IMR-90 (cell line): Measurements from ENCODE around the gene SMOC1. TPM values are rescaled to one million over a fixed set of nuclear protein-coding genes. Genes with fewer than 3 reads are reported as not detected.

Experiments
- ATAC-seq: fragments of 200-7000 bp; cut with Tn5 transposase; 2 replicates; pipeline ENCODE4 v1.9.1; 2020; ENCODE audit warnings: low read depth, mild to moderate bottlenecking, moderate library complexity
- BruUV-seq: library from RNA; stranded (reverse); fragments of 400-500 nt; replicated peaks from 2 replicates; lab custom pipeline; 2021; lab: Mats Ljungman, UMichigan
- CTCF ChIA-PET: fragments of 300-600 bp; formaldehyde crosslinking; extraction: SDS; loops from one replicate; lab custom pipeline; 2021; ENCODE audit warnings: antibody characterized with exemption; lab: Yijun Ruan, JAX
- POLR2A ChIA-PET: fragments of 300-600 bp; sonication (Branson Sonifier 250); formaldehyde crosslinking; loops from one replicate; lab custom pipeline; 2022; ENCODE audit warnings: antibody characterized with exemption; ENCODE audit not compliant: unreplicated experiment; lab: Charles Lee
- DNase-seq: peaks from one replicate; pipeline ENCODE4 v3.0.0; 2013
- H2AFZ ChIP-seq: replicated peaks from 2 replicates; pipeline ENCODE3; 2013; ENCODE audit warnings: low read length, mild to moderate bottlenecking; ENCODE audit not compliant: poor library complexity
- H2AK5ac ChIP-seq: 2 replicates; pipeline ENCODE4 v1.6.1; 2013; ENCODE audit warnings: low read depth, low read length, inconsistent platforms
- H2AK9ac ChIP-seq: replicated peaks from 2 replicates; pipeline ENCODE3; 2013; ENCODE audit warnings: mild to moderate bottlenecking, low read depth, low read length, moderate library complexity; ENCODE audit not compliant: poor library complexity
- H2BK120ac ChIP-seq: 2 replicates; pipeline ENCODE4 v1.6.1; 2013; ENCODE audit warnings: low read depth, low read length, inconsistent platforms
- H2BK15ac ChIP-seq: 3 replicates; pipeline ENCODE4 v1.6.1; 2013; ENCODE audit warnings: low read depth, low read length, inconsistent platforms
- H2BK20ac ChIP-seq: 2 replicates; pipeline ENCODE4 v1.6.1; 2013; ENCODE audit warnings: low read depth, mild to moderate bottlenecking, inconsistent platforms, low read length, moderate library complexity
- H2BK5ac ChIP-seq: 2 replicates; pipeline ENCODE4 v1.6.1; 2013; ENCODE audit warnings: mild to moderate bottlenecking, low read depth, low read length, inconsistent platforms; ENCODE audit not compliant: poor library complexity, severe bottlenecking
- H3K14ac ChIP-seq: replicated peaks from 2 replicates; pipeline ENCODE4 v1.6.1; 2013; ENCODE audit warnings: low read depth, low read length, inconsistent platforms
- H3K18ac ChIP-seq: 2 replicates; pipeline ENCODE4 v1.6.1; 2013; ENCODE audit warnings: low read depth, low read length, control low read depth
- H3K23ac ChIP-seq: 2 replicates; pipeline ENCODE4 v1.6.1; 2013; ENCODE audit warnings: low read depth, low read length, inconsistent platforms
- H3K27ac ChIP-seq: 2 replicates; pipeline ENCODE4 v1.5.1; 2013; ENCODE audit warnings: mild to moderate bottlenecking, control low read depth, low read length; ENCODE audit not compliant: insufficient read depth
- H3K27me3 ChIP-seq: 2 replicates; pipeline ENCODE4 v1.6.1; 2013; ENCODE audit warnings: low read length; ENCODE audit not compliant: control insufficient read depth, insufficient read depth
- H3K36me3 ChIP-seq: 2 replicates; pipeline ENCODE4 v1.6.1; 2013; ENCODE audit warnings: low read length, mixed read lengths; ENCODE audit not compliant: control insufficient read depth, insufficient read depth
- H3K4ac ChIP-seq: 2 replicates; pipeline ENCODE4 v1.6.1; 2013; ENCODE audit warnings: low read depth, low read length, inconsistent platforms
- H3K4me1 ChIP-seq: 2 replicates; pipeline ENCODE4 v1.6.1; 2013; ENCODE audit warnings: low read length, mixed read lengths; ENCODE audit not compliant: control insufficient read depth, insufficient read depth
- H3K4me2 ChIP-seq: 2 replicates; pipeline ENCODE4 v1.6.1; 2013; ENCODE audit warnings: low read depth, mild to moderate bottlenecking, control low read depth, low read length, moderate library complexity
- H3K4me3 ChIP-seq: 2 replicates; pipeline ENCODE4 v1.5.1; 2013; ENCODE audit warnings: low read depth, mild to moderate bottlenecking, control low read depth, low read length, moderate library complexity; ENCODE audit not compliant: insufficient read depth
- H3K56ac ChIP-seq: 2 replicates; pipeline ENCODE4 v1.6.1; 2013; ENCODE audit warnings: low read length, inconsistent platforms; ENCODE audit not compliant: insufficient read depth; ENCODE audit errors: extremely low read depth
- H3K79me1 ChIP-seq, 2 experiments: 2 replicates each; pipeline ENCODE4 v1.6.1; 2013; ENCODE audit warnings: low read length in 2 of 2, inconsistent platforms in 1 of 2, low read depth in 1 of 2
- H3K9ac ChIP-seq: 2 replicates; pipeline ENCODE4 v1.6.1; 2013; ENCODE audit warnings: low read depth, low read length, control low read depth
- H3K9me1 ChIP-seq: 2 replicates; pipeline ENCODE4 v1.6.1; 2013; ENCODE audit warnings: low read length, inconsistent platforms; ENCODE audit not compliant: insufficient read depth
- H3K9me3 ChIP-seq: 2 replicates; pipeline ENCODE4 v1.6.1; 2013; ENCODE audit warnings: low read length; ENCODE audit not compliant: control insufficient read depth, insufficient read depth
- H4K20me1 ChIP-seq: 2 replicates; pipeline ENCODE4 v1.6.1; 2013; ENCODE audit warnings: low read length, inconsistent platforms; ENCODE audit not compliant: insufficient read depth
- H4K5ac ChIP-seq: 2 replicates; pipeline ENCODE4 v1.6.1; 2013; ENCODE audit warnings: mild to moderate bottlenecking, low read depth, low read length, control low read depth
- H4K8ac ChIP-seq, 2 experiments: 2 replicates each; pipeline ENCODE4 v1.6.1; 2013; ENCODE audit warnings: low read depth in 2 of 2, low read length in 2 of 2, control low read depth in 1 of 2, inconsistent platforms in 1 of 2
- H4K91ac ChIP-seq: 2 replicates; pipeline ENCODE4 v1.6.1; 2013; ENCODE audit warnings: low read depth, low read length, inconsistent platforms; ENCODE audit not compliant: insufficient read depth
- BHLHE40 ChIP-seq: fragments of 150-350 bp; IDR thresholded peaks from 2 replicates; pipeline ENCODE4 v1.6.1; 2016; ENCODE audit warnings: mild to moderate bottlenecking, low read depth, low read length
- CHD1 ChIP-seq: IDR thresholded peaks from 2 replicates; pipeline ENCODE4 v1.6.1; 2012; ENCODE audit warnings: low read depth, low read length, improper control_type of control experiment
- FOS ChIP-seq: fragments of 150-350 bp; IDR thresholded peaks from 2 replicates; pipeline ENCODE4 v1.6.1; 2016; ENCODE audit warnings: low read depth, low read length
- MAFK ChIP-seq: IDR thresholded peaks from 2 replicates; pipeline ENCODE4 v1.6.1; 2012; ENCODE audit warnings: low read depth, low read length, improper control_type of control experiment
- MAZ ChIP-seq: IDR thresholded peaks from 2 replicates; pipeline ENCODE4 v1.6.1; 2012; ENCODE audit warnings: low read depth, mild to moderate bottlenecking, low read length, improper control_type of control experiment, moderate library complexity, borderline replicate concordance
- MXI1 ChIP-seq: IDR thresholded peaks from 2 replicates; pipeline ENCODE4 v1.6.1; 2012; ENCODE audit warnings: low read depth, mild to moderate bottlenecking, low read length, moderate library complexity, borderline replicate concordance
- NFE2L2 ChIP-seq: fragments of 150-350 bp; IDR thresholded peaks from 2 replicates; pipeline ENCODE4 v1.6.1; 2016; ENCODE audit warnings: low read depth, mild to moderate bottlenecking, low read length
- POLR2A ChIP-seq: IDR thresholded peaks from 2 replicates; pipeline ENCODE4 v1.6.1; 2012; ENCODE audit warnings: mild to moderate bottlenecking, low read depth, low read length
- RCOR1 ChIP-seq: IDR thresholded peaks from 2 replicates; pipeline ENCODE4 v1.6.1; 2012; ENCODE audit warnings: mild to moderate bottlenecking, low read length, improper control_type of control experiment; ENCODE audit not compliant: insufficient replicate concordance
- RFX5 ChIP-seq: IDR thresholded peaks from 2 replicates; pipeline ENCODE4 v1.8.0; 2012; ENCODE audit warnings: low read depth, mild to moderate bottlenecking, low read length, moderate library complexity
- WGBS, 2 experiments: methylation state at CpG; one replicate each; pipeline versions ENCODE4 v1.1.5 to v1.1.7; 2013; ENCODE audit warnings: missing lambda C conversion rate in 2 of 2; ENCODE audit not compliant: insufficient read length in 1 of 2; ENCODE audit errors: extremely low coverage in 2 of 2; 5-methylcytosine and 5-hydroxymethylcytosine counted together
- dilution Hi-C: fragments of 300-500 bp; cut with HindIII; formaldehyde crosslinking; loops from one replicate; pipeline ENCODE4 v1.14.3; 2018; ENCODE audit warnings: low sequenced_read_pairs; ENCODE audit not compliant: unreplicated experiment
- in situ Hi-C: fragments of 300-500 bp; cut with MboI; formaldehyde crosslinking; loops from 3 replicates; pipeline ENCODE4 v1.14.3; 2019; ENCODE audit warnings: low sequenced_read_pairs, inconsistent platforms, mixed read lengths
- intact Hi-C: fragments of 100-400 bp; cut with micrococcal nuclease; formaldehyde crosslinking; loops from 2 replicates; pipeline ENCODE4 v1.10.0; 2022
- polyA plus RNA-seq, 3 experiments: library from polyadenylated mRNA; depleted of rRNA; stranded (reverse); fragments of >200 nt; gene quantifications; 2 replicates each; pipeline ENCODE4 v1.2.3, GENCODE V29; 2012; ENCODE audit warnings: low replicate concordance in 1 of 3
- total RNA-seq: library from RNA; depleted of rRNA; stranded (reverse); fragments of >200 nt; gene quantifications from 2 replicates; pipeline ENCODE4 v1.2.3, GENCODE V29; 2012
- TF ChIP-seq, protein P1 (sequence below): fragments of 150-350 bp; IDR thresholded peaks from 2 replicates; pipeline ENCODE4 v1.6.1; 2016; ENCODE audit warnings: low read depth, mild to moderate bottlenecking, low read length, moderate library complexity, borderline replicate concordance
- TF ChIP-seq, protein P2 (sequence below): fragments of 150-350 bp; IDR thresholded peaks from 2 replicates; pipeline ENCODE4 v1.6.1; 2017; ENCODE audit warnings: mild to moderate bottlenecking, antibody characterized with exemption, low read length, low read depth

The SMOC1 gene
- total and polyA plus RNA-seq, 2 of the 4 experiments (the other 2 are of a cell fraction), result 0.90 to 4.1 TPM

DNA sequence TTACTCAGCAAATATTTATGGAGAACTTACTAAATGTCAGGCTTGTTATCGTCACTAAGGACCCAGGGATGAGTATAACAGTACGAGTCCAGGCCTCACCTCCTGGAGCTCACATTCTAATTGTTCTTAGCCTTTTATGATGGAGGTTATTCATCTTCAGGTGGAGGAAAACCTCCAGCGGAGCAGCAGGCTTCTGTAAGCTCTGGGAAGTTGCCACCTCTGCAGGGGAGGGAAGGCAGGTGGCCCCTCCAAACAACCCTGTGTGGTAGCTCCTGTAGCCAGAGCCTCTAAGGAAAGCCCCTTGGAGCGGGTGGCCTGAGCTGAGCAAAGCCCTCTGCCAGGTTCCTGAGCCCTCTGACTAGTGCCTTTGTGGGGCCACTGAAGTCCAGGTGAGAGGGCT is 104.1 kb downstream of the SMOC1 start:
- H3K56ac ChIP-seq, result no peak overlapping the region
- no peak overlapping the region for H3K9ac ChIP-seq
- in situ Hi-C loops (no loop called here), intact Hi-C loops (no loop called here), dilution Hi-C loops (no loop called here)
- H3K9me3 ChIP-seq, result no peaks in the 10 kb centered on the region
- no peak overlapping the region; the same call in 2 of the 3 replicates for H2BK15ac ChIP-seq
- H2AFZ ChIP-seq, result no peak overlapping the region
- no peak overlapping the region for H2BK20ac ChIP-seq
- no peak overlapping the region for H3K4ac ChIP-seq
- no CpG with 5 or more reads among the region's 4 CpGs for WGBS, 2 experiments
- no peak overlapping the region for H4K8ac ChIP-seq
- H3K9me1 ChIP-seq, result peaks cover 9% of the 10 kb centered on the region; the same call in 1 of the 2 replicates
- no peak overlapping the region for H2BK120ac ChIP-seq
- no peak overlapping the region for H2AK9ac ChIP-seq
- no peak overlapping the region for H3K18ac ChIP-seq
- no peaks in the 10 kb centered on the region for H3K79me1 ChIP-seq
- no peak overlapping the region for H4K5ac ChIP-seq
- ChIA-PET CTCF (no interaction called here), POLR2A (no interaction called here)
- no peak overlapping the region for H3K4me3 ChIP-seq
- no peak overlapping the region for H3K4me2 ChIP-seq
- no peak overlapping the region for H3K27ac ChIP-seq
- H2AK5ac ChIP-seq, result 0 out of 2 replicates have a peak overlapping the region, but pooled peaks have one; percentile 21
- no peaks in the 10 kb centered on the region for H3K27me3 ChIP-seq
- no peak overlapping the region for H3K14ac ChIP-seq
- peaks cover 12% of the 10 kb centered on the region for H3K36me3 ChIP-seq
- DNase-seq (no peak), ATAC-seq (no peak)
- no peak overlapping the region for H4K91ac ChIP-seq
- no TSS peak for BruUV-seq
- no peak for TF ChIP-seq NFE2L2
- TF ChIP-seq RFX5, result no peak
- TF ChIP-seq RCOR1, result no peak
- TF ChIP-seq MAFK, result no peak
- no peak for TF ChIP-seq POLR2A
- TF ChIP-seq FOS, result no peak
- TF ChIP-seq, protein P1, sequence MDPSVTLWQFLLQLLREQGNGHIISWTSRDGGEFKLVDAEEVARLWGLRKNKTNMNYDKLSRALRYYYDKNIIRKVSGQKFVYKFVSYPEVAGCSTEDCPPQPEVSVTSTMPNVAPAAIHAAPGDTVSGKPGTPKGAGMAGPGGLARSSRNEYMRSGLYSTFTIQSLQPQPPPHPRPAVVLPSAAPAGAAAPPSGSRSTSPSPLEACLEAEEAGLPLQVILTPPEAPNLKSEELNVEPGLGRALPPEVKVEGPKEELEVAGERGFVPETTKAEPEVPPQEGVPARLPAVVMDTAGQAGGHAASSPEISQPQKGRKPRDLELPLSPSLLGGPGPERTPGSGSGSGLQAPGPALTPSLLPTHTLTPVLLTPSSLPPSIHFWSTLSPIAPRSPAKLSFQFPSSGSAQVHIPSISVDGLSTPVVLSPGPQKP, result no peak
- TF ChIP-seq, protein P2, sequence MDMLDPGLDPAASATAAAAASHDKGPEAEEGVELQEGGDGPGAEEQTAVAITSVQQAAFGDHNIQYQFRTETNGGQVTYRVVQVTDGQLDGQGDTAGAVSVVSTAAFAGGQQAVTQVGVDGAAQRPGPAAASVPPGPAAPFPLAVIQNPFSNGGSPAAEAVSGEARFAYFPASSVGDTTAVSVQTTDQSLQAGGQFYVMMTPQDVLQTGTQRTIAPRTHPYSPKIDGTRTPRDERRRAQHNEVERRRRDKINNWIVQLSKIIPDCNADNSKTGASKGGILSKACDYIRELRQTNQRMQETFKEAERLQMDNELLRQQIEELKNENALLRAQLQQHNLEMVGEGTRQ, result no peak
- no peak for TF ChIP-seq MAZ
- TF ChIP-seq BHLHE40, result no peak
- TF ChIP-seq MXI1, result no peak
- TF ChIP-seq CHD1, result no peak
- H4K20me1 ChIP-seq, result no peaks in the 10 kb centered on the region
- H3K23ac ChIP-seq, result no peak overlapping the region
- H2BK5ac ChIP-seq, result no peak overlapping the region
- H3K4me1 ChIP-seq, result peaks cover 16% of the 10 kb centered on the region
